ENCODE data around the gene KERA.

Gene KERA

DNA sequence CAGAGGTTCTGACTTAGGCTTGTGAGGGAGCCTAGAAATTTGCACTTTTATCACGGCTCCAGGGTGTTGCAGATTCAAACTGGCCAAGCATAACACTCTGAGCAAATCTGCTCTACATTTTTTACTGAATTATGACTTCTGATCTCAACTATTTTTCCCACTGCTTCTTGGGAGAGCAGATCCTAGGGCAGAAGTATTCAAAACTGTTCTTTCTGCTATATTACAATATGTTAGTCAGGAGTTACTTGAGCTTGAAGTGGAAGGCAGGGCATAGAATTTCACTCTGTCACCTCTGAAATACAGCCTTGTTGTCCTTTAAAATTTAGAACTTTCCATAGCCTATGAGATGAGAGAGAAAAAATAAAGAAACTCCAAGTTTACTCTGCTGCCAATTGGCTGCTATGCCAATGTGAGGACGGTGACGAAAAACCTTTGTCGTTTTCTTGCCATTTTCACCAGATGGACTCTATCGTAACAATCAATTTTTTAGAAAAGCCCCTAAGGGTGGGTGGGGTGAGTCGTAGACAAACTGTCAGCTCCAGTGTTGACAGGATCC, 16.4 kb upstream of the KERA start:
- no peak for DNase-seq (ENCODE audit: low read depth, low spot score)

DNA sequence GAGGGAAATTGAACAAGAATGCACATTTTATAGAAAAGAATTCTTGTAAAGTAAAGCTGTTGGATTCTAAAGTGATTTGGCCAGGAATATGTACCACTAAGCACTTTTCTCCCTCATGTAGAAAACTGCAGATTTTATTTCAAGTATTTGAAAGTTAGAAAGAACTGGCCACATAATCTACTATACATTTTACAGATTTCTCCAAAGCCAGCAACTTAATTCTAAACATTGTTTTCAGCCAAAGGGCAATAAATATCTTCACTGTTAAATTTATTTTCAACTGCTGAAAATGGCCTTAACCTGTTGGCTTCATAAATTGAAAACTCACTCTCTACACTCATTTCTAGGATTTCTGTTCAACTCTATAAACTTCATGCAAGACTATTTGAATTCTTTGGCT, 15.6 kb upstream of the KERA start:
- no peak for DNase-seq (ENCODE audit: low read depth, low spot score)

DNA sequence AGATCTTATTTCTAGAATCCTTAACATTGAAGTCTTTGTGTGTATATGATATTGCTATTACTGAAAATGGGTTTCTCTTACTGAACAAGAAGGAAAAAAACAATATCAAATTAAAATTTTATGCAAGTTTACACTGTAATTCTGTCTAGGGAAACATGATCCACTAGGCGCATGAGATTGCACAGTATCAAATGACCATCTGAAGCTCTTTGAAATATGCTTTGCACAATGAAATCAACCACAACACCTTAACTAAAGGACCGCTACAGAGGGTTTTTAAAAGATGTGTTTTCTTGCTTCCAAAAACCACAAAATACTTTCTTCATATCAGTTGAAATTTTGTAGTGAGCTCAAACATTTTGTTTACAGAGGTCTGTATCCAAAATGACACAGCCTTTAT, 15.1 kb upstream of the KERA start:
- no peak for DNase-seq (ENCODE audit: low read depth, low spot score)

DNA sequence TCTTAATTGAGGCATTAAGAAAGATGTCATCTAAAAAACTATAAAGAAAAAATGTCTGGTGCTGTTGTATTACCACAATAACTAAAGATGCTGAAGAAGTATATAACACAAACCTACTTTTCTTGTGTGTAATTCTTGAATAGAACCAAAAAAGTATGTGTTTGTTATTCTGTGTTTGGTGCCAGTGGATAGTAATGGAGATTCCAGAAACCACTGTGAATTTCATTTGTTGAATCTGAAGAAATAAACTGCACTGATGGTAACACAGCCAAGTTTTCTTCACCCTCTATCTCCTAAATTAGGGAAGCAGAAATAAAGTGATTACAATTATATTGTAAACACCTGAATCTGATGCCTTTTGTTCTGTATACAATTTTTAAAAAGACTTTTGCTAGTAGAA, 13.1 kb upstream of the KERA start:
- DNase-seq (ENCODE audit: low read depth, low spot score) = no peak

DNA sequence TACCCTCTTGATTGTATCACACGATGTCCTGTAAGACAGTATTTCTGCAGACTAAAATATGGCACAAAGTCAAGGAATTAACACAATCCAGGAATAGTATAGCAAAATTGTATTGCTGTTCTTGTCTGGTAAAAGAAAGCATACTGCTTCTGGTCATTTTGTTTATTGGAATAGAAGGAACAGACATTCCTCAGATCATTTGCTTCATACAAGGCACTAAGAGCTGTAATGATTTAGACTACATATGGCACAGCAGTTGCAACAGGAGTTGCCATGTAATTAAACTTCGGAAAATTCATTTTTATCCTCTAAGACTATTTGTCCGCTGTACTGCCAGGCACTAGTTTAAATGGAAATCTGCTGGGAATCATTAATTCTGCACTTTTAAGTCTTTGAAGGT, 7.6 kb upstream of the KERA start:
- no peak for DNase-seq (ENCODE audit: low read depth, low spot score)

DNA sequence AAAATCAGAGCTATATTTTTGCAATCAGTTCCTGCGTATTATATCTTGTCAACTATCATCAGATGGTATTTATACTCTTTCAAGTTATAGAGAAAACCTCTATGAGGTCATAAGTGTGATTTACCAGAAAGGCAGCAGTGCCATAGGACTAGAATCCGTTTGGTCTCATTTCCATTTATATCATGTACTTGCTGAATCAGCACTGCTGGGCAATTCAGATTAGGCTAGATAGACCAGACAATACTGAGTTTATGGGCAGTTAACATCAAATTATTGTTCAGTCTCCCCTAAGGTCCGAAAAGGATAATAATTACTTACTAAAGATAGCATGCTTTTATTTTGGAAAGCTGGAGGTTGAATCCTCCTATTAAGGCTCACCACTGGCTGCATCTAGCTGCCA, 6.8 kb upstream of the KERA start:
- no peak for DNase-seq (ENCODE audit: low read depth, low spot score)

DNA sequence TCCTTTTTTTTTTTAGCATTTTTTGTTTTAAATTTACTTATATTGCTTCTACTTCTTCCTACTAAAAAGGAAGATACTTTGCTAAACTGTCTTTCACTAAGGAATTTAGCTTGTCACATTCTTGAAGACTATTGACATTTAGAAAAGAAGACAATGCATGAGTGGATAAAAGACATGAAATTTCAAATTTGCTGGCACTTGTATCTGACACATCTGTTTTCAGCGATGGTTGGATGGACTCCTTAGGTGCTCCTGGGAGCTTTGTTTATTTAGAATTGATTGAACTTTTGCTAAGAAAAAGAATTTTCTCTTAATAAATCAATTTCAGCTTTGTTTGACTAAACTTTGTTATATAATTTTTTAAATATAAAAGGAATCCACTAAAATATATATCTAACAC, 3.3 kb upstream of the KERA start:
- no peak for DNase-seq (ENCODE audit: low read depth, low spot score)

DNA sequence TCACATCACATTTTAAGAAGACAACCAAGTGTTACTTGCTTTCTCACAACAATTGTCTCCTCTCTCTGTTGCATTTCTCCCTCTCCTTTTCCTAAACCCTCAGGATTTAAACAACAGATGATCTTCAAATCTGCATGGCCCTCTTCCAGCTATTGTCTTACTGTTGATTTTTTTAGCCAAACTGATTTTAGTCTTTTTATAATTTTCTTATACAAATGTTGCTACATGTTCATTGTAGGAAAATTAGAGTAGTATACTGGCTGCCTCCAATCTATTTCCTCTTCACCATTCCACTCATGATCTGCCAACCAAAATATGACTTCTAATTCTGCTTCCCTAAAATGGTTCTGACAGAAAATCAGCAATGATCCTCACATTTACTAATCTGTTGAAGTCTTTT, 1.4 kb upstream of the KERA start:
- DNase-seq (ENCODE audit: low read depth, low spot score) = no peak

DNA sequence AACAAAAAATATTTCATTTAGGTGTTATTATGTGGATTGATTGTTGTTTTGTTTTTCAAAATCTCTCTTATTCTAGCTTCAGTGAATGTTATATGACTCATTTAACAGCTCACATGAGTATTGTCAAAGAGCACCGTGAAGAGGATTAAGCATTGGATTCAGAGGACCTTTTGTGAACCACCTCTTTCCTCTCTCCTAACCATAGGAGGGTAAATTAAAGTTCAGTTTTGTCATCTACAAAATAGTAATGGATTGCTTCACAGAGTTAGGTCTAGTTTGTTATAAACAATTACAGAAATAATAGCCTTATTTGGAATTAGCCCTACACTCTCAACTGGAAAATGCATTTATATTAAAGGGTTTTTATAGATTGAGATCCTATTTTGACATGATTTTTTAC, 962 bp upstream of the KERA start:
- DNase-seq (ENCODE audit: low read depth, low spot score) = no peak

DNA sequence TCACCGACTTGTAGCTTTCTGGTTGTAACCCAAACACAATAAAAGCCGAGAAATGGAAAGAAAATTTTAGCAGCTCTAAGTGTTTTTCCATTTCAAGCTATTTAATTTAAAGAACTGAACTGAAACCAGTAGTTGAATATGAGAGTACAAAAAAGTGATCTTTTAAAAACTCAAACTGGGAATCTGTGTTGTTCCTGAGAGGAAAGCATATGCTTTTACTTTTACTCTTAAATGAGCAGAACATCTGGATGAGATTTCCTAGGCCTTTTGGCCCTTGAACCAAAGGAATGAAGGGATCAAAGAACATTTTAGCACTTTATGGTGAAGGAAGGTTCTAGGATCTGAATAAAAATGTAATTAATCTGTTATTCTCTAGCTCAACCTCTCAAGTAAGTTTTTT, 1.3 kb downstream of the KERA start:
- DNase-seq (ENCODE audit: low read depth, low spot score) = no peak

DNA sequence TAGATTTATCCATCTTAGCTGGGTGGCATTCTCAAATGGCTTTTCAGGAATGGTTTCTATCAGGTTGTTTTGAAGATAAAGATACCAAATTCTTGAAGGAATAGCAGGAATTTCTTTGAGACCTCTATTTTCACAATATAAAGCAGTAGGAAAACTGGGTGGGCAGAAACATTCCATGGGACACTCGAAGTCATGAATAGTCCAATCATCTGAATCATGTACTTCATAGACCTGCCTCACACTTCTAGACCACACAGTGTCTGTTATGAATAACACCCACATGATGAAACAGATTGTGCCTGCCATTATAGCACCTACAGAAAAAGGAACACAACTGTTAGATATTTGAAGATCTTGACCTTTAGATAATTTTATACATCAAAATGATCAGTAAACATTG, 1.8 kb downstream of the KERA start:
- DNase-seq (ENCODE audit: low read depth, low spot score) = no peak

DNA sequence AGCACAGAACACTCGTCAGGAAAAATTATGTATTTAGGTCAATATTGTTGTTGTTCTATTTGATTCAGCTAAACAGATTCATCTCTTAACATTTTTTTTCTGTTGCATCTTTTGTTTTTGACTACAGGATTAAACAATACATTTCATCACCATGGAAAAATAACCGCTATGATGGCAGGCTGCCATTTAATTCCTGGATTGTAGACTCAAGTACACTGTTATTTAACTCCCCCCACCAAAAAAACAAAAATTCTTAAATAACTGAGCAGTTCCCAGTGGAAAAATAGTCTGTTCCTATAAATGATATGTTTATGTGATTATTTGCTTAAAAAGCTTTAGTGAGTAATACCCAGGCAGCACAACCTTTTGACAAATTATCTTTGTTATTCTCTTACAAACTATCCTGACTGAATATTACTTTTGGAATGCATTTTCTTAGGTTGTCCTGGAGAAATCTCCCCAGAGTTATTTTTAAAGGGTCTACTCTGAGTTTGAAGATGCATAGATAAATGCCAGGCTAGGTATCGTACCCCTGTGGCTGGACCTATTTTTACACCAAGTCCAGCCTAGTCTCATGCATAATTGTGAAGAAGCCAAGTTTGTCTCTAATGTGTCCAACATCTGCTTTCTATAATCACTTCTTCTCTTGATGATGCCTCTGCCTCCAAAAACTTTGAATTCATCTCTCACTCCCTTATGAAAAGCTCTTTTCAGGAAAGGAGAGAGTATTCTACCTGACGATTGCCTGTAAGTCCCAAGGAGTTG, 3.7 kb downstream of the KERA start:
- no peak for DNase-seq (ENCODE audit: low read depth, low spot score)

DNA sequence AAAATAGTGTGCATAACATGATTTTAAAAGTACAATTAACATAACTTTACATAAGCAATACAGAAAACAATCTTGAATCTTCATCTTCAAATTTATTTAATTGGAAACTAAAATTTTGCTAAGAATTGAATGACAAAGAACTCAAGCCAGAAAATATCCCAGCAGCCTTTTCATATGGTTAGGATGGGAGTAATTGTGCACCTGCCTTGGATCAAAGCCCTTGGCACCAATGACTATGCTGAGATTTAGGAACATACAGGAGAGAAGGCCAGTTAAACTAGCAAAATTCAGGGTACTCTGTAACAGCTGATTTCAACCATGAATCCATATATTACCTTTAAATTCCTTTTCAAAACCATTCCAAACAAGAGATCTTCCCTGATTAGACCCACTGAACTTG, 5.8 kb downstream of the KERA start:
- no peak for DNase-seq (ENCODE audit: low read depth, low spot score)

DNA sequence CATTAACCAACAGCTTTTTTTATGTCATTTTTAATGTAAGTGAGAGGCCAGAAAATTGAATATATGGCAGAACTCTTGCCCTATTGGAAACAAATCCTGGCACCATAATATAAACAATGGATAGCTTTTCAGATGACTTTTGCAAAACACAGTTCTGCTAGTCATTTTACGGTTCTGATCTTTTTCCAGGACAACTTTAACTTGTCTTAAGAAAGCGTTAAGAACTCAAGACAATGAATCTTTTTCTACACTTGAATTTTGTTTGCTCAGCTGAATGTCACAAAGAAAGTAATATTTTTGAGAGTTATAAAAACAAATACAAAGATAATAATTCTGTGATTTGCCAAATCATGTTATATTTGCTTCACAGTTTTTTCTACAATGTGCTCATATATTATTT, 13.2 kb downstream of the KERA start:
- DNase-seq (ENCODE audit: low read depth, low spot score) = no peak

DNA sequence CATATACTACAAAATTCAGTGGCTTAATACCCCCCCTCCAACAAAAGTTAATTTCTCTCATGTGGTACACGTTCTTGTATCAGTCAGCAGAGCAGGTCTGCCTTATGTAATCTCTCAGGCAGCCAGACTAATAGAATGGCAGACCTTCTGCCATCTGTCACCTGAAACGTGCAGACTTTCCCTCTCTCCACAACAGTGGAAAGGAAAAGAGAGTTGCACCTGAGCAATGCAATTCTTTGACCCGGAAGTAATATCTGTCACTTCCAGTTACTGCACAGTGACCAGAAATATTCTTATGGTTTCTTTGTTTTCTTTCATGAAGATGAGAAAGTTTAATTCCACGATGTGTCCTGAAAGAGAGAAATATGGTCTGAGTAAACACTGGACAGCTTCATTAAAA, 14.4 kb downstream of the KERA start:
- no peak for DNase-seq (ENCODE audit: low read depth, low spot score)

DNA sequence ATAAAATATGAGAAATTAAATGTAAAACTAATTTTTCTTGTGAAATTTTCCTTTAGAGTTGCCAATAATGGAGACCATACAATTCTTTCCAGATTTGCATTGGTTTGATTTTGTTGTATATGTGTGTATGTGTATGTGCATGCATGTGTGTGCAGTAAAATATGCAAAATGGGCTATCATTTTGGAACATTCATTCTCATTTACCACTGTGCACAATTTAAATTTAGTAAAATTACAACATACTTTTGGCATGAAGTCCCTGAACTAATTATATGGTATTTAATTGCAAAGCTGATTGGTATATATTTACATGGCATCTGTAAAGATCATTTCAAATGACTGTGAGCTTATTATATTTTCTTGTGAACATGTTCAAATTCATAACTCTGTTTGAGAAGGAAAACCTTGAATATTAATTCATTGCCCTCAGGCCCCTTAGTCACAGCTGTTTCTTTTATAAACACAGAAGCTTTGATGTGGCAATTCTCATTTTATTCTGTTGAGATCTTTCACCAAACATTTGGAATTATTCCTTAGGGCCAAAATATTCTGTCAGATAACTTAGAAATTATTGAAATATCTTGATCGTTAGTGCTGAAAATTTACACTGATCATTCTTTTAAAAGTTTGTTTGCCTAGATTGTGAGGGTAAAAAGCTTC, 17.6 kb downstream of the KERA start:
- no peak for DNase-seq (ENCODE audit: low read depth, low spot score)

DNA sequence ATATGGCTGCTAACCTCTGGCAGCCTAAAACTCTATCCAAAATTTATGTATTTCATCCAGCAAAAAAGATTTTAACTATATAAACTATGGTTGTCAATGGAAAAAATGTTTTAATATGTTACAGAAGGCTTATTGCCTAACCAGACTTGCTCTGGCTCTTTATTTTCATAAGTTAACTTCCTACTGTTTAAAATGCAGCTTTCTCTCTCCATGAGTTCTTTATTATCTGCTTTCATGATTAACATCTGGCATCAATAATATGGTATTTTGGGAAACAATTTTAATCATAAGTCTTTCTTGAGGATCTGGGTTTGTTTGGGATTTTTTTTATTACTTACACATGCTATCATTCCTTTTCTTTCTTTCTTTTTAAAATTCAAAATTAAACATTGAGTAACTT, 20.5 kb downstream of the KERA start:
- DNase-seq (ENCODE audit: low read depth, low spot score) = no peak

DNA sequence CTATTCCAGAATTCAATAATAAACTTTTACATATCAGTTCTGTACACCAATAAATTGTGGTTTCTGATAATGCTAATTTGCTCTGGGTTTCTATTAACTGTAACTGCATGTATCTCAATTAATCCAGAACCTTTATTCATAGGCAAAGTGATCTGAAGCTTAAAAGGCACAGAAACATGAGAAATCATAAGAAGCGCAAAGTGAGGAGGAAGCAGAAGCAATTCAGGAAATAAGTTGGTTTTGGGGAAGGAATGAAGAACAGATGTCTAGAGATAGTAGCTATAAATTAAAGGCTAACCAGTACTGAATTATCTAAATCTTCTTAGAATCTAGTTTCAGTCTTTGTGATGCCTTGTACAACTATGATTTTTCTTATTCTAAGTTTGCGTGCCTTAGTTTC, 24.6 kb downstream of the KERA start:
- no peak for DNase-seq (ENCODE audit: low read depth, low spot score)

DNA sequence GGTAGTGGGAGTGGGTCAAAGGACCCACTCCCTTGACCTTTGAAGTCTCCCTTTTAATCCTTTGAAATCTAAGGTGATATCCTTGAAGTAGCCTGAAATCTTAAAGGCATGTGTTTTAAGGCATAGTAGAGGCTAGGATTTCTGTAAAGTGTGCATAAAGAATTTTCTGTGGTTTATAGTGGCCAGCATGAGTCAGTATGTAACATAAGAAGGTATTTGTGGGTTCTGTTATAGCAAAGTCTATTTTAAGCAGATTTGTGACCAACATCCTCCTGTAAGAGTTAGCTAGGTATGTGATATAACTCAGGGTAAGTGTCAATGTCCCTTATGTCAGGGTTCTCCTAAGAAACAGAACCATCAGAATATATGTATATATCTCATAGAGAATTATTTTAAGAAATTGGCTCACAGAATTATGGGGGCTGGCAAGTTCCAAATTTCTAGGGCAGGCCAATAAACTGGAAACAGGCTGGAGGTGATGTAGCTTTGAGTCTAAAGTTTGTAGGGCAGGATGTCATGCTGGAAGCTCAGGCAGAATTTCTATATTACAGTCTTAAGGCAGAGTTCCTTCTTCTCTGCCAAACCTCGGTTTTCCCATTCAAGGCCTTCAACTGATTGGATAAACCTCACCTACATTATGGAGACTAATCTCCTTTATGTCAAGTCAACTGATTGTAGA, 34.4 kb downstream of the KERA start:
- DNase-seq (ENCODE audit: low read depth, low spot score) = no peak

DNA sequence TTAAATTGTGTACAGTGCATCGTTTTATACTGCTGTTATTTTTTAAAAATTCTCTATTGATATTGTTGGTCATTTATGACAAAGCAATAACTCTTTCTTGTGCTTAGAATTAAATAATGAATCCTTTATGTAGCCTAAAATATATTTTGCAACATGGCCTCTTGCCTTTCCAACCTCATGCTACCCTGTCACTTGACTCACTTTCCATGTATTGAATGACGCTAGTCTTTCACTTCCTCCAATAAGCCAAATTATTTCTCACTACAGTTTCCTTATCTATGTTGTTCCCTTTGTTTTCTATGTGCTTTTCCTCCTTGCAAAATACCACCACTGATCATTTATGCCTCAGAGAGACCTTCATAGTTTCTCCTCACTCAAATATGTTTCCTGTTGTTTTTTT, 36.7 kb downstream of the KERA start:
- no peak for DNase-seq (ENCODE audit: low read depth, low spot score)

DNA sequence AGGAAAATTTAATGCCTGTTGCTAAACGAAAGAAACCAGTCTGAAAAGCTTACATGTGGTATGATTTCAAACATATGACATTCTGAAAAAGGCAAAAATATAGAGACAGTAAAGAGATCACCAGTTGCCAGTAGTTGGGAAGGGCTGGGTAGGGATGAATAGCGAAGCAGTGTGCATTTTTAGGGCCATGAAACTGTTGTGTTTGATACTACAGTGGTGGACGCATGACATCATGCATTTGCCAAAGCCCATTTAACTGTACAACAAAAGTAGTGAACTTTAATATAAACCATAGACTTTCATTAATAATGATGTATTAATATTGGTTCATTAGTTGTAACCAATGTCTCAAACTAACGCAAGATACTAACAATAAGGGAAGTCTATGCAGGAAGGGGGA, 38.4 kb downstream of the KERA start:
- DNase-seq (ENCODE audit: low read depth, low spot score) = no peak

DNA sequence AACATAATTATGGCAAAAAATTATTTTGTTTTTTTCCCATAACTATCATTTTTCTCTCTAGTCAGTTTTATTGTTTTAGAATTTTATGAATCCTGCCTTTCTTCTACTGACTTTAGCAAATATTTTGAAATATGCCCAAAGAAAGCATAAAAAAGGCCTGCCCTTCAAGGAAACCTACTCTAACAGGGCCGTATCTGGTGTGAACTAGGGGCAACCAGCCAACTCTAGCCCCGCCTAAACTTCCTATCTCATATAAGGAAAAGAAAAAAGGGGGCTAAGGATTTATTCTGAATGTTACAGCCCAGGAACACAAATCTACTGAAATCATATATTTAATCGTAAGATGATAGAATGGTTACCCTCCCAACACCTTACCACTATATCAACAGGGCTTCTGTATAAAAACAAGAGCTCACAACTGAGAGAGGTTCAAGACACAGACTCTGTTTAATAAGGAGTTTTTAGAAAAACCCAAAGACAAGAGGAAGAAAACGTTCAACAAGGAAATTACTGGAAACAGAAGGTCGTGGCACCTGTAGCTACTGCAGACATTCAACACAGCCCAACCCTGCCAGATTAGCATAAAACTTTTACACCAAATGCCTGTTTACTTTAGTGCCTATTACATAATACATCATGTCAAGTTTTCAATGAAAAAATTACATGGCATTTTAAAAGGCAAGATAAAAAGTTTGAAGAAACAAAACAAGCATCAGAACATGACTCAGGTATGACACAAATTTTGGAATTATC, 40.1 kb downstream of the KERA start:
- no peak for DNase-seq (ENCODE audit: low read depth, low spot score)

Measured in iPS DF 19.7 (cell line).